Liver (tissue), 9 donors: ENCODE measurements around the gene SREBF2. TPM values are rescaled to one million over a fixed set of nuclear protein-coding genes. Genes with fewer than 3 reads are reported as not detected.

Source experiments
- DNase-seq: peaks from one replicate; pipeline ENCODE4 v3.0.0-alpha.2; 2017; ENCODE audit warnings: low spot score
- H3K27ac ChIP-seq, 2 donors: one replicate each; pipeline ENCODE4 v1.7.0; 2013; ENCODE audit warnings: inconsistent platforms in 2 of 2, low read length in 2 of 2, control low read depth in 1 of 2, low read depth in 1 of 2, mild to moderate bottlenecking in 1 of 2
- H3K27me3 ChIP-seq, 4 donors: one replicate each; pipeline versions ENCODE4 v1.6.1 to v1.7.0; 2013; ENCODE audit warnings: low read length in 3 of 4, inconsistent platforms in 1 of 4, mild to moderate bottlenecking in 1 of 4, moderate library complexity in 1 of 4; ENCODE audit not compliant: control insufficient read depth in 4 of 4, insufficient read depth in 4 of 4
- H3K36me3 ChIP-seq, 4 donors: one replicate each; pipeline versions ENCODE4 v1.6.1 to v1.7.0; 2013; ENCODE audit warnings: low read length in 3 of 4, mild to moderate bottlenecking in 3 of 4, low read depth in 1 of 4, moderate library complexity in 1 of 4; ENCODE audit not compliant: control insufficient read depth in 4 of 4, insufficient read depth in 3 of 4
- H3K4me1 ChIP-seq, 4 donors: one replicate each; pipeline versions ENCODE4 v1.6.1 to v1.7.0; 2013; ENCODE audit warnings: low read length in 3 of 4, mild to moderate bottlenecking in 3 of 4, moderate library complexity in 1 of 4; ENCODE audit not compliant: control insufficient read depth in 4 of 4, insufficient read depth in 4 of 4
- H3K4me3 ChIP-seq, 3 donors: one replicate each; pipeline versions ENCODE4 v1.6.1 to v1.7.0; 2013; ENCODE audit warnings: low read length in 3 of 3, control low read depth in 1 of 3, low read depth in 1 of 3, mild to moderate bottlenecking in 1 of 3
- H3K9ac ChIP-seq, 2 donors: one replicate each; pipeline ENCODE4 v1.7.0; 2013; ENCODE audit warnings: low read length in 2 of 2, mild to moderate bottlenecking in 2 of 2, moderate library complexity in 2 of 2, control low read depth in 1 of 2, low read depth in 1 of 2
- H3K9me3 ChIP-seq, 4 donors: one replicate each; pipeline versions ENCODE4 v1.6.1 to v1.7.0; 2013; ENCODE audit warnings: low read length in 3 of 4; ENCODE audit not compliant: control insufficient read depth in 4 of 4
- EGR1 ChIP-seq, 2 donors: IDR thresholded peaks; 2 replicates each; pipeline ENCODE4 v1.6.1; 2016 to 2018; ENCODE audit warnings: antibody characterized with exemption in 2 of 2, low read depth in 2 of 2
- FOXA1 ChIP-seq: IDR thresholded peaks from 2 replicates; pipeline ENCODE4 v1.6.1; 2016; ENCODE audit warnings: antibody characterized with exemption
- FOXA2 ChIP-seq: IDR thresholded peaks from 2 replicates; pipeline ENCODE4 v1.6.1; 2016; ENCODE audit warnings: antibody characterized with exemption
- GABPA ChIP-seq, 2 donors: IDR thresholded peaks in 1 of 2; conservative IDR thresholded peaks in 1 of 2; 2 replicates each; pipeline ENCODE4 v1.6.1; 2016; ENCODE audit warnings: antibody characterized with exemption in 2 of 2, mild to moderate bottlenecking in 1 of 2, moderate library complexity in 1 of 2
- HNF4A ChIP-seq, 2 donors: conservative IDR thresholded peaks; 2 replicates each; pipeline ENCODE4 v1.6.1; 2016; ENCODE audit warnings: antibody characterized with exemption in 2 of 2, mild to moderate bottlenecking in 2 of 2
- HNF4G ChIP-seq: IDR thresholded peaks from 2 replicates; pipeline ENCODE4 v1.6.1; 2016; ENCODE audit warnings: antibody characterized with exemption
- JUND ChIP-seq, 2 donors: IDR thresholded peaks; 2 replicates each; pipeline ENCODE4 v1.6.1; 2016; ENCODE audit warnings: antibody characterized with exemption in 2 of 2
- NR2F2 ChIP-seq: IDR thresholded peaks from 2 replicates; pipeline ENCODE4 v1.6.1; 2016; ENCODE audit warnings: antibody characterized with exemption
- RAD21 ChIP-seq, 2 donors: IDR thresholded peaks; 2 replicates each; pipeline ENCODE4 v1.6.1; 2016; ENCODE audit warnings: antibody characterized with exemption in 2 of 2, mild to moderate bottlenecking in 2 of 2
- RXRA ChIP-seq, 2 donors: IDR thresholded peaks; 2 replicates each; pipeline ENCODE4 v1.6.1; 2017 to 2018; ENCODE audit warnings: antibody characterized with exemption in 2 of 2, mild to moderate bottlenecking in 1 of 2
- SP1 ChIP-seq: IDR thresholded peaks from 2 replicates; pipeline ENCODE4 v1.6.1; 2018; ENCODE audit warnings: antibody characterized with exemption, mild to moderate bottlenecking
- TAF1 ChIP-seq: conservative IDR thresholded peaks from 2 replicates; pipeline ENCODE4 v1.6.1; 2016; ENCODE audit warnings: antibody characterized with exemption, mild to moderate bottlenecking
- YY1 ChIP-seq: IDR thresholded peaks from 2 replicates; pipeline ENCODE4 v1.6.1; 2016; ENCODE audit warnings: antibody characterized with exemption, mild to moderate bottlenecking
- WGBS: extraction: QIAGEN DNeasy Blood & Tissue Kit; methylation state at CpG from one replicate; pipeline ENCODE4 v1.1.7; 2013; 5-methylcytosine and 5-hydroxymethylcytosine counted together
- polyA plus RNA-seq, 2 donors: library from polyadenylated mRNA; stranded (reverse) in 1 of 2; unstranded in 1 of 2; fragments of 200-250 nt in 1 of 2; fragments of >200 nt in 1 of 2; fragmentation: Nextera tagmentation in 1 of 2; extraction: Ambion mirVana in 1 of 2; gene quantifications; one replicate each; pipeline versions ENCODE4 v1.2.1 to v1.2.3, GENCODE V29; 2013 to 2015
- total RNA-seq, 2 donors: library from RNA; depleted of rRNA; stranded (reverse); fragments of >200 nt; gene quantifications; one replicate each; pipeline ENCODE4 v1.2.3, GENCODE V29; 2014
- TF ChIP-seq, protein P1 (sequence below): IDR thresholded peaks from 2 replicates; pipeline ENCODE4 v1.6.1; 2016; ENCODE audit warnings: antibody characterized with exemption
- TF ChIP-seq, protein P2 (sequence below): IDR thresholded peaks from 2 replicates; pipeline ENCODE4 v1.6.1; 2016; ENCODE audit warnings: antibody characterized with exemption
- TF ChIP-seq, protein P3 (sequence below): fragments of 150-350 bp; IDR thresholded peaks from 2 replicates; pipeline ENCODE4 v1.5.1; 2017; ENCODE audit warnings: improper control_type of control experiment, low read depth, low read length; ENCODE audit not compliant: missing input control
- TF ChIP-seq, protein P4 (sequence below): IDR thresholded peaks from 2 replicates; pipeline ENCODE4 v1.6.1; 2016; ENCODE audit warnings: antibody characterized with exemption, mild to moderate bottlenecking
- donor health status: healthy.
- donor health status: healthy.
- donor health status: healthy.
- donor health status: healthy.
- donor health status: healthy.

SREBF2 gene
- total and polyA plus RNA-seq, 4 donors = 18.3 to 69.6 (median 57.3) TPM

DNA sequence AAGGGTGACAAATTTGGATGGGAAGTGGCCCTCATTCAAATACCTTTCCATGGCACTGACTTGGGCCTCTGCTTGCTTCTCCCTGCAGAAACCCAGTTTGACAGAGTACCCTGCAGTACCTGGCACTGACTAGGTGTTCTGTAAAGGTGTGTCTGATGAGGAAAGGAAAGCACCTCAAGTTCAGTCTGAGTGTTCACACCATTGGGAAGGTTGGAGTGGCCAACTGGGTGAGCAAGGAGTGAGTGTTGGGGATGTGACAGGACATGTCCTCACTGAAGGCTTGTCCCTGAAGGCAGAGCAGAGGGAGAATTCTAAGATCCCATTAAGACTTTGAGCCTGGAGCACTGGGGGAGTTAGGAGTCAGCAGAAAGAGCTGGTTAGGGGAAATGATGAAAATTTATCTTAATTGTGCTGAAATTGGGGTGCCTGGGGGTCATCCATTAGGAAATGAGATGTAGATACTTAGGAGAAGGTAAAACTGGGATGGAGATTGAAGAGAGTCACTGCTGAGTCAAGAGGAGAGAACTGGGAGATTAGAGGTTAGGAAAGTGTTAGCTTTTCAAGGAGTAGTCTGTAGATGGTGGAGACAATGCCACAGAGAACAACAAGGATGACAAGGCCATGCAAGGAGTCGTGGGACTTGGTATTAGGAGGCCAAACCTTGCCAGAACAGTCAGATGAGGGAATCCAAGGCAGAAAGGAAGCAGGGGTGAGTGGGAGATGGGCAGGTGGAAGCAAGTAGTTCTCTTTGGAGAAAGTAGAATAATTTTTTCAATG lies 6.1 kb downstream of the SREBF2 start:
- no peak overlapping the region for H3K9ac ChIP-seq
- no peaks in the 10 kb centered on the region for H3K9me3 ChIP-seq
- H3K4me1 ChIP-seq = peaks cover 8 to 54% (median 31%) of the 10 kb centered on the region in 4 donors
- H3K36me3 ChIP-seq = peaks cover 0 to 14% (median 4%) of the 10 kb centered on the region in 4 donors
- TF ChIP-seq EGR1 (IDR thresholded peaks at IDR 0.05; ENCODE audit: low read depth in 2 of 2) (no peak), GABPA (IDR thresholded peaks at IDR 0.05 in 1 of 2, conservative IDR thresholded peaks at IDR 0.05 in 1 of 2) (no peak), RAD21 (IDR thresholded peaks at IDR 0.05) (no peak), JUND (IDR thresholded peaks at IDR 0.05) (no peak), TAF1 (no peak), FOXA2 (no peak), NR2F2 (no peak), HNF4G (no peak), RXRA (IDR thresholded peaks at IDR 0.05) (no peak)
- TF ChIP-seq, protein P1, sequence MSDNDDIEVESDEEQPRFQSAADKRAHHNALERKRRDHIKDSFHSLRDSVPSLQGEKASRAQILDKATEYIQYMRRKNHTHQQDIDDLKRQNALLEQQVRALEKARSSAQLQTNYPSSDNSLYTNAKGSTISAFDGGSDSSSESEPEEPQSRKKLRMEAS = no peak
- TF ChIP-seq, protein P2, sequence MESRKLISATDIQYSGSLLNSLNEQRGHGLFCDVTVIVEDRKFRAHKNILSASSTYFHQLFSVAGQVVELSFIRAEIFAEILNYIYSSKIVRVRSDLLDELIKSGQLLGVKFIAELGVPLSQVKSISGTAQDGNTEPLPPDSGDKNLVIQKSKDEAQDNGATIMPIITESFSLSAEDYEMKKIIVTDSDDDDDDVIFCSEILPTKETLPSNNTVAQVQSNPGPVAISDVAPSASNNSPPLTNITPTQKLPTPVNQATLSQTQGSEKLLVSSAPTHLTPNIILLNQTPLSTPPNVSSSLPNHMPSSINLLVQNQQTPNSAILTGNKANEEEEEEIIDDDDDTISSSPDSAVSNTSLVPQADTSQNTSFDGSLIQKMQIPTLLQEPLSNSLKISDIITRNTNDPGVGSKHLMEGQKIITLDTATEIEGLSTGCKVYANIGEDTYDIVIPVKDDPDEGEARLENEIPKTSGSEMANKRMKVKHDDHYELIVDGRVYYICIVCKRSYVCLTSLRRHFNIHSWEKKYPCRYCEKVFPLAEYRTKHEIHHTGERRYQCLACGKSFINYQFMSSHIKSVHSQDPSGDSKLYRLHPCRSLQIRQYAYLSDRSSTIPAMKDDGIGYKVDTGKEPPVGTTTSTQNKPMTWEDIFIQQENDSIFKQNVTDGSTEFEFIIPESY = no peak
- H3K27ac ChIP-seq = no peak overlapping the region
- 86% methylated on average over 1 of the region's 1 CpG for WGBS
- H3K4me3 ChIP-seq = no peak overlapping the region
- no peaks in the 10 kb centered on the region for H3K27me3 ChIP-seq
- no peak for DNase-seq

DNA sequence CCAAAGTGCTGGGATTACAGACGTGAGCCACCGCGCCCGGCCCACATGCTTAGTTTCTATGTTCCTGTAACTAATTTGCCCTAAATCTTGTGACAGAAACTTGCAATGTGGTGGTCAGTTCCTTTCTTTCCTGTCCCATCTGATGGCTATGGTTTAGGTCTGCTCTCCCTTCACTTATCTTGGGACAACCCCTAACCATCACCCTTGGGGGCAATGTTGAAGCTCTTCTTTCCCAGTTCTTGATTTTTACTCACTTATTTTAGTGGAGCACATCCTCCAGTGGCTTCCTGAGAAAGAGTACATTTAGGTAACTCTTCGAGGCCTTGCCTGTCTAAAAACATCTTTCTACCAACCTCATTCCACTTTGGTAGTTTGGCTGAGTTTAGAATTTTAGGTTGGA lies 7.3 kb downstream of the SREBF2 start:
- Histone ChIP-seq H3K27ac (no peak overlapping the region), H3K4me1 (peaks cover 11 to 59% (median 38%) of the 10 kb centered on the region in 4 donors), H3K9me3 (no peaks in the 10 kb centered on the region), H3K27me3 (no peaks in the 10 kb centered on the region), H3K36me3 (peaks cover 0 to 14% (median 4%) of the 10 kb centered on the region in 4 donors), H3K4me3 (no peak overlapping the region), H3K9ac (no peak overlapping the region)
- WGBS = 96% methylated on average over 5 of the region's 5 CpGs
- no peak for DNase-seq
- TF ChIP-seq, protein P1 = no peak
- TF ChIP-seq EGR1 (IDR thresholded peaks at IDR 0.05; ENCODE audit: low read depth in 2 of 2) (no peak), FOXA1 (no peak), FOXA2 (no peak), HNF4A (conservative IDR thresholded peaks at IDR 0.05) (no peak), GABPA (IDR thresholded peaks at IDR 0.05 in 1 of 2, conservative IDR thresholded peaks at IDR 0.05 in 1 of 2) (no peak), YY1 (no peak), NR2F2 (no peak), SP1 (no peak), HNF4G (no peak), RXRA (IDR thresholded peaks at IDR 0.05) (no peak), JUND (IDR thresholded peaks at IDR 0.05) (no peak)
- TF ChIP-seq, protein P2 = no peak
- TF ChIP-seq, protein P3, sequence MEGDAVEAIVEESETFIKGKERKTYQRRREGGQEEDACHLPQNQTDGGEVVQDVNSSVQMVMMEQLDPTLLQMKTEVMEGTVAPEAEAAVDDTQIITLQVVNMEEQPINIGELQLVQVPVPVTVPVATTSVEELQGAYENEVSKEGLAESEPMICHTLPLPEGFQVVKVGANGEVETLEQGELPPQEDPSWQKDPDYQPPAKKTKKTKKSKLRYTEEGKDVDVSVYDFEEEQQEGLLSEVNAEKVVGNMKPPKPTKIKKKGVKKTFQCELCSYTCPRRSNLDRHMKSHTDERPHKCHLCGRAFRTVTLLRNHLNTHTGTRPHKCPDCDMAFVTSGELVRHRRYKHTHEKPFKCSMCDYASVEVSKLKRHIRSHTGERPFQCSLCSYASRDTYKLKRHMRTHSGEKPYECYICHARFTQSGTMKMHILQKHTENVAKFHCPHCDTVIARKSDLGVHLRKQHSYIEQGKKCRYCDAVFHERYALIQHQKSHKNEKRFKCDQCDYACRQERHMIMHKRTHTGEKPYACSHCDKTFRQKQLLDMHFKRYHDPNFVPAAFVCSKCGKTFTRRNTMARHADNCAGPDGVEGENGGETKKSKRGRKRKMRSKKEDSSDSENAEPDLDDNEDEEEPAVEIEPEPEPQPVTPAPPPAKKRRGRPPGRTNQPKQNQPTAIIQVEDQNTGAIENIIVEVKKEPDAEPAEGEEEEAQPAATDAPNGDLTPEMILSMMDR = no peak
- TF ChIP-seq, protein P4, sequence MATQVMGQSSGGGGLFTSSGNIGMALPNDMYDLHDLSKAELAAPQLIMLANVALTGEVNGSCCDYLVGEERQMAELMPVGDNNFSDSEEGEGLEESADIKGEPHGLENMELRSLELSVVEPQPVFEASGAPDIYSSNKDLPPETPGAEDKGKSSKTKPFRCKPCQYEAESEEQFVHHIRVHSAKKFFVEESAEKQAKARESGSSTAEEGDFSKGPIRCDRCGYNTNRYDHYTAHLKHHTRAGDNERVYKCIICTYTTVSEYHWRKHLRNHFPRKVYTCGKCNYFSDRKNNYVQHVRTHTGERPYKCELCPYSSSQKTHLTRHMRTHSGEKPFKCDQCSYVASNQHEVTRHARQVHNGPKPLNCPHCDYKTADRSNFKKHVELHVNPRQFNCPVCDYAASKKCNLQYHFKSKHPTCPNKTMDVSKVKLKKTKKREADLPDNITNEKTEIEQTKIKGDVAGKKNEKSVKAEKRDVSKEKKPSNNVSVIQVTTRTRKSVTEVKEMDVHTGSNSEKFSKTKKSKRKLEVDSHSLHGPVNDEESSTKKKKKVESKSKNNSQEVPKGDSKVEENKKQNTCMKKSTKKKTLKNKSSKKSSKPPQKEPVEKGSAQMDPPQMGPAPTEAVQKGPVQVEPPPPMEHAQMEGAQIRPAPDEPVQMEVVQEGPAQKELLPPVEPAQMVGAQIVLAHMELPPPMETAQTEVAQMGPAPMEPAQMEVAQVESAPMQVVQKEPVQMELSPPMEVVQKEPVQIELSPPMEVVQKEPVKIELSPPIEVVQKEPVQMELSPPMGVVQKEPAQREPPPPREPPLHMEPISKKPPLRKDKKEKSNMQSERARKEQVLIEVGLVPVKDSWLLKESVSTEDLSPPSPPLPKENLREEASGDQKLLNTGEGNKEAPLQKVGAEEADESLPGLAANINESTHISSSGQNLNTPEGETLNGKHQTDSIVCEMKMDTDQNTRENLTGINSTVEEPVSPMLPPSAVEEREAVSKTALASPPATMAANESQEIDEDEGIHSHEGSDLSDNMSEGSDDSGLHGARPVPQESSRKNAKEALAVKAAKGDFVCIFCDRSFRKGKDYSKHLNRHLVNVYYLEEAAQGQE = no peak
